HepG2 (cell line): ENCODE measurements around the gene PIGV. TPM values are rescaled to one million over a fixed set of nuclear protein-coding genes. Genes with fewer than 3 reads are reported as not detected.

ENCODE experiments used
- CC2D1A ChIP-seq: sonication (generic); formaldehyde crosslinking; IDR thresholded peaks from 2 replicates; pipeline ENCODE4 v1.8.1; 2023; ENCODE audit warnings: mild to moderate bottlenecking, missing genetic modification reagents
- CCDC6 ChIP-seq: sonication (generic); formaldehyde crosslinking; IDR thresholded peaks from 2 replicates; pipeline ENCODE4 v1.8.1; 2022; ENCODE audit warnings: mild to moderate bottlenecking, missing genetic modification reagents, moderate library complexity
- CHCHD3 ChIP-seq: sonication (generic); formaldehyde crosslinking; IDR thresholded peaks from 2 replicates; pipeline ENCODE4 v1.8.0; 2022; ENCODE audit warnings: mild to moderate bottlenecking, missing genetic modification reagents, moderate library complexity
- ELF3 ChIP-seq: IDR thresholded peaks from 2 replicates; pipeline ENCODE4 v1.6.1; 2016; ENCODE audit warnings: missing genetic modification reagents, missing compliant biosample characterization
- ESRRA ChIP-seq: sonication (generic); formaldehyde crosslinking; IDR thresholded peaks from 2 replicates; pipeline ENCODE4 v1.5.1; 2020; ENCODE audit warnings: mild to moderate bottlenecking, low read depth, missing genetic modification reagents
- HINFP ChIP-seq: sonication (generic); formaldehyde crosslinking; IDR thresholded peaks from 2 replicates; pipeline ENCODE4 v1.4.0; 2020; ENCODE audit warnings: low read depth, mild to moderate bottlenecking, missing genetic modification reagents
- IRX3 ChIP-seq: sonication (generic); formaldehyde crosslinking; IDR thresholded peaks from 2 replicates; pipeline ENCODE4 v1.8.1; 2023; ENCODE audit warnings: mild to moderate bottlenecking, low read depth, missing genetic modification reagents, borderline replicate concordance
- JUND ChIP-seq: sonication (generic); formaldehyde crosslinking; IDR thresholded peaks from 2 replicates; pipeline ENCODE4 v1.8.0; 2022; ENCODE audit warnings: mild to moderate bottlenecking, missing genetic modification reagents
- MEIS1 ChIP-seq: sonication (generic); formaldehyde crosslinking; IDR thresholded peaks from 2 replicates; pipeline ENCODE4 v1.9.0; 2021; ENCODE audit warnings: mild to moderate bottlenecking, missing genetic modification reagents, moderate library complexity, borderline replicate concordance
- NCOA5 ChIP-seq: sonication (generic); formaldehyde crosslinking; IDR thresholded peaks from 2 replicates; pipeline ENCODE4 v1.4.0; 2020; ENCODE audit warnings: missing genetic modification reagents
- PPARG ChIP-seq: conservative IDR thresholded peaks from 2 replicates; pipeline ENCODE4 v1.6.1; 2016; ENCODE audit warnings: missing biosample characterization, missing genetic modification reagents
- RAD21 ChIP-seq: fragments of 450-650 bp; formaldehyde crosslinking; IDR thresholded peaks from 2 replicates; pipeline ENCODE4 v1.5.0; 2020; ENCODE audit warnings: mild to moderate bottlenecking
- RBFOX2 ChIP-seq: fragments of 200-400 bp; formaldehyde crosslinking; IDR thresholded peaks from 2 replicates; pipeline ENCODE4 v1.6.1; 2017; ENCODE audit warnings: low read depth, mild to moderate bottlenecking, low read length
- REPIN1 ChIP-seq: sonication (generic); formaldehyde crosslinking; IDR thresholded peaks from 2 replicates; pipeline ENCODE4 v1.8.0; 2022; ENCODE audit warnings: missing genetic modification reagents, low read depth, mild to moderate bottlenecking, borderline replicate concordance
- ZBED4 ChIP-seq: sonication (generic); formaldehyde crosslinking; IDR thresholded peaks from 2 replicates; pipeline ENCODE4 v1.4.0; 2020; ENCODE audit warnings: missing genetic modification reagents, borderline replicate concordance
- ZBTB20 ChIP-seq: sonication (generic); formaldehyde crosslinking; IDR thresholded peaks from 2 replicates; pipeline ENCODE4 v1.8.1; 2023; ENCODE audit warnings: missing genetic modification reagents, low read depth, mild to moderate bottlenecking, borderline replicate concordance
- ZBTB49 ChIP-seq: sonication (generic); formaldehyde crosslinking; IDR thresholded peaks from 2 replicates; pipeline ENCODE4 v1.4.0; 2020; ENCODE audit warnings: missing genetic modification reagents, borderline replicate concordance
- ZNF121 ChIP-seq: sonication (generic); formaldehyde crosslinking; IDR thresholded peaks from 2 replicates; pipeline ENCODE4 v1.5.0; 2020; ENCODE audit warnings: mild to moderate bottlenecking, missing genetic modification reagents
- ZNF329 ChIP-seq: sonication (generic); formaldehyde crosslinking; IDR thresholded peaks from 2 replicates; pipeline ENCODE4 v1.9.0; 2021; ENCODE audit warnings: low read depth, mild to moderate bottlenecking, missing genetic modification reagents
- ZNF335 ChIP-seq: sonication (generic); formaldehyde crosslinking; IDR thresholded peaks from 2 replicates; pipeline ENCODE4 v1.4.0; 2020; ENCODE audit warnings: missing genetic modification reagents
- ZNF691 ChIP-seq: sonication (generic); formaldehyde crosslinking; IDR thresholded peaks from 2 replicates; pipeline ENCODE4 v1.4.0; 2020; ENCODE audit warnings: missing genetic modification reagents, low read depth, mild to moderate bottlenecking, borderline replicate concordance
- polyA plus RNA-seq, 8 experiments: library from polyadenylated mRNA; depleted of rRNA in 3 of 8; stranded (reverse) in 7 of 8; unstranded in 1 of 8; fragments of >200 nt; fragmentation: Illumina TruSeq in 4 of 8; extraction: Trizol in 4 of 8; gene quantifications; 2 replicates each; pipeline versions ENCODE4 v1.2.1 to v1.2.3, GENCODE V29; 2011 to 2016; ENCODE audit warnings: low read depth in 4 of 8, missing spikeins in 1 of 8, mixed read lengths in 1 of 8; ENCODE audit not compliant: insufficient read depth in 1 of 8
- total RNA-seq, 5 experiments: library from RNA; depleted of rRNA; stranded (reverse); fragments of >200 nt; fragmentation: Illumina TruSeq; extraction: Trizol; gene quantifications; 2 replicates each; pipeline ENCODE4 v1.2.3, GENCODE V29; 2016; ENCODE audit warnings: low read depth in 1 of 5

PIGV gene
- total and polyA plus RNA-seq, 2 of the 13 experiments (the other 11 are each of a cell fraction or from before 2014, with no cell fraction given) = 13.5 to 22.7 TPM

GRCh38 chr1:26826261-26827105, 38.7 kb downstream of the PIGV start, which contains the start of gene ZDHHC18 (continued):
- TF ChIP-seq ZNF329 (CRISPR knock-in tag) = no peak
- TF ChIP-seq MEIS1 (CRISPR knock-in tag) = no peak; the same call in 1 of the 2 replicates
- peak; percentile 55; the same call in 1 of the 2 replicates for TF ChIP-seq IRX3 (CRISPR knock-in tag)
- TF ChIP-seq NCOA5 = no peak
- peak; percentile 53 for TF ChIP-seq RBFOX2
- no peak for TF ChIP-seq HINFP (CRISPR knock-in tag)
- no peak for TF ChIP-seq ELF3 (CRISPR knock-in tag)
- TF ChIP-seq ZBED4 = peak; percentile 62; the same call in 1 of the 2 replicates
- no peak for TF ChIP-seq PPARG
- peak; percentile 9; the same call in 1 of the 2 replicates for TF ChIP-seq RAD21
- peak; percentile 68; the same call in 1 of the 2 replicates for TF ChIP-seq ZNF335 (CRISPR knock-in tag)
- no peak for TF ChIP-seq ZNF691
- TF ChIP-seq ZNF121 (CRISPR knock-in tag) = no peak
- no peak for TF ChIP-seq CHCHD3
- TF ChIP-seq CCDC6 (CRISPR knock-in tag) = no peak
- no peak for TF ChIP-seq ZBTB49 (CRISPR knock-in tag)
- TF ChIP-seq ESRRA (CRISPR knock-in tag) = no peak
- no peak for TF ChIP-seq REPIN1
- no peak for TF ChIP-seq CC2D1A (CRISPR knock-in tag)
- TF ChIP-seq ZBTB20 (CRISPR knock-in tag) = no peak
- TF ChIP-seq JUND (CRISPR knock-in tag) = no peak
